ENCODE data around the gene FAM114A2.

Gene FAM114A2

GRCh38 chr5:153959134-153959957 lies 79.4 kb downstream of the FAM114A2 start:
- no peak for DNase-seq (ENCODE audit: low read depth)
- H3K4me3 ChIP-seq (ENCODE audit: low read depth, low read length), result no peak overlapping the region

- DNase-seq (ENCODE audit: low read depth), result no peak
- no peak overlapping the region for H3K4me3 ChIP-seq (ENCODE audit: low read depth, low read length)
Observed at GRCh38 chr5:153957205-153957604, 81.5 kb downstream of the FAM114A2 start.

- DNase-seq (ENCODE audit: low read depth), result no peak
- H3K4me3 ChIP-seq (ENCODE audit: low read depth, low read length), result no peak overlapping the region
Observed at GRCh38 chr5:153953411-153953810, 85.3 kb downstream of the FAM114A2 start.

- no peak for DNase-seq (ENCODE audit: low read depth)
- H3K4me3 ChIP-seq (ENCODE audit: low read depth, low read length), result no peak overlapping the region
Observed at GRCh38 chr5:153952893-153953292, 85.8 kb downstream of the FAM114A2 start.

- no peak for DNase-seq (ENCODE audit: low read depth)
- no peak overlapping the region for H3K4me3 ChIP-seq (ENCODE audit: low read depth, low read length)
Observed at GRCh38 chr5:153952057-153952456, 86.7 kb downstream of the FAM114A2 start.

GRCh38 chr5:153941265-153941664 lies 97.4 kb downstream of the FAM114A2 start:
- no peak overlapping the region for H3K4me3 ChIP-seq (ENCODE audit: low read depth, low read length)
- DNase-seq (ENCODE audit: low read depth), result no peak

Data from skeletal muscle cell (primary cell).